Ramos (cell line): Measurements from ENCODE around the gene IQCC.

Experiments
- in situ Hi-C: fragments of 300-500 bp; cut with MboI; formaldehyde crosslinking; loops from one replicate; pipeline ENCODE4 v1.14.3; 2022; ENCODE audit warnings: low sequenced_read_pairs; ENCODE audit not compliant: unreplicated experiment

Gene IQCC

DNA sequence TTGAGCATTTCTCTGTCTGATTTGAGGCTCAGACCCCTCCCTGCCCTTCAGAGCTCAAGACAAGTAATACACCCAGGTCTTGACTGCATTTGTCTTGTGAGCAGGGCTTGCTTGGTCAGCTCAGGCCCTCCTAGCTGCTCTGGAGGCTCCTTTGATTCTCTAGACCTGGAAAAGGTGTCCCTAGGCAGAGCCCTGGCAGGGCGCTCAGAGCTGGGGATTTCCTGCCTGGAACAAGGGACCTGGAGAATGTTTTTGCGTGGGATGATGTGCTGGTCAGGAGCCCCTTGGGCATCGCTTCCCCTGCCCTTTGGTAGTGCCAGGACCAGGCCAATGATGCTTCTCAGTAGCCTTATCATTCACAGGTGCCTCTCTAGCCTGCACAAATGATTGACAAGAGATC, 9.9 kb upstream of the IQCC start:
- in situ Hi-C loops, result no loop called here

DNA sequence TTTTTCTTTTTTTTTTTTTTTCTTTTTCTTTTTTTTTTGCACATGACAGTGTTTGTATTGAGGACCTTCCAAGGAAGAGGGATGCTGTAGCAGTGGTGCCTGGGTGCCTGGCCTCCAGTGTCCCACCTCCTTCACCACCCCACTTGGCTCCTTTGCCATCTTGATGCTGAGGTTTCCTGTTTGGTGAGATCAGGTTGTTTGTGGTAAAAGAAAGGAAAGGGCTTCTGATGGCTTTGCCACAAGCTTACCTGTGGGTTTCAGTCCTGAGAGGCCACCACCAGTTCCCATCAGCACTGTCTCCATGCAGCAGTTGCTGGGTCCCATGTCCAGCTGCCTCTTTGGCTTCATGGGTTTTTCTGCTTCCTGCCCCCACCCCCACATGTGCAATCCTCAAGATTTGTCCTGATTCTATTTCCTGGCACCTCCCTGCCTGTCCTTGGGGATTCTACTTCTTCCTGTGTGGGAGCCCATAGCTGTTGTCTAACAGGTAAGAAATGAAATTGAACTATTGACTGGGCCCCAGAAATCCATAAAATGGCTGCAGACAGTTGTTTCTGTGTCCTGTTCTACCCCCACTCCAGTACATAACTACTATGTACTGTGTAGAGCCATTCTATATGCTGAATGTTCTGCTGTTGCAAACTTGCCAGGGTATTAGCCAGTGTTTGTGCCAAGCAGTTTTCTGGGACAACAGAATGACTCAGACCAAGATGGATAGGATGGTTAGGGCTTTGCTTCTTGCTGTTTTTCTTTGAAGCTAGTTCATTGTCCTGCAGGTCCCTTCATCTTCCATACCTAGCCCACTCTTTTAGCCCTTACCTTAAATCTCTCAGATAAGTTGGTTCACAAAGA, 9.3 kb upstream of the IQCC start:
- in situ Hi-C loops, result no loop called here

DNA sequence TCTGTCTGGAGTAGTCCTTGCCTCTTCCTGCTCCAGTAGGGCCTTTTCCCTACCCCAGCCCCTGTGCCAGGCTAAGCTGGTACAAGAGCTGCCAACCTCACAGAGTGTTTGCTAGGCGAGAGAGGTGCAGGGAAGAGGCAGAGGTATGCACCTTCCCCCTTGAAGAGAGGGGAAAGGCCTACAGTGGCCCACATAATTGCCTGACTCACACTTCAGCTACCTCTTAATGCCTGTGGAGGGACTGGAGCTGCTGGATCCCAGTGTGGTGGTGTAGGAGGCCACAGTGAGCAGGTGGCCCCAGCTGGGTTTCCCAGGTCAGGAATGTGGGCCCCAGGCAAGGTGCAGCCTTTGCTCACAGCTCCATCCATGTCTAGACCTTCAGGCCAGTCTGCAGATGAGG, 8.4 kb upstream of the IQCC start:
- in situ Hi-C loops, result no loop called here

DNA sequence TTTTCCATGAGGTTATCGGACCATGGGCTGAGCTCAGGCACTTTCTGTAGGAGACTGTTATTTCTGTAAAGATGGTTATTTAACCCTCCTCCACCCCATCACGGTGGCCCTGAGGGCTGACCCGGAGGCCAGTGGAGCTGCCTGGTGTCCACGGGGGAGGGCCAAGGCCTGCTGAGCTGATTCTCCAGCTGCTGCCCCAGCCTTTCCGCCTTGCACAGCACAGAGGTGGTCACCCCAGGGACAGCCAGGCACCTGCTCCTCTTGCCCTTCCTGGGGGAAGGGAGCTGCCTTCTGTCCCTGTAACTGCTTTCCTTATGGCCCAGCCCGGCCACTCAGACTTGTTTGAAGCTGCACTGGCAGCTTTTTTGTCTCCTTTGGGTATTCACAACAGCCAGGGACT, 7.6 kb upstream of the IQCC start:
- in situ Hi-C loops, result no loop called here

DNA sequence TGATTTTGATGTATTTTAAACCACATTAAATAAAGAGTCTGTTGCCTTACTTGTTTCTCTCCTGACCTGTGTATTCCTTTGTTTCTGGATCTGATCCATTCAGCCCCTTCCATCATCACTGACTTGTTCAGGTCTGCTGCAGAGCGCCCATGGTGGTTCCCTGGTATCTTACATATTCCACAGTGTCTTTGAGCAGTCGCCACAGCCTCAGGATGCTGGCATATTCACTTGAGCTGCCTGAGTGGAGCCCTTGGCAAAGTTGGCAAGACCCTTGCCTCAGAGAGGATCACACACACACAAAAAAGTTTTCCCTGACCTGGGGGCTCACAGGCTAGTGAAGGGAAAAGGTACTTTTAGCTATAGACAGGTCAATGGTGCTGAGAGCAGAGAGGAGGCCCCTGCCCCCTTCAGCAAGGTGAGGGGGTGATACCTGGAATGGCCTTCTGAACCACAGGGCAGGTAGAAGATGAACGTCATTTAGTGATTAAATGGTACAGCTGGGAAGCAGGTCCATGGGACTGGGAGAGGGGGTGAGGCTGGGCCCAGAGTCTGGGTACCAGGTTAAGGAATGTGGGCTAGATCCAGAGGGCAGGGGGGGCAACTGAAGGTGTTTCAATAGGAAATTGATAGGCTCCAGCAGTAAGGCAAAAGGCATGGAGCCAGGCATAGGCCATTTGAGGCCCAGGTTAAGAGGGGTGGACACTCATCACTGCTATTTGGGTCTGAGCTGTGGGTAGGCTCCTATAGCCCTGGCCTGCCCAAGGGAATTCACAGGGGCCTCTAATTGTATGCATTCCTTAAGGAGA, 7.0 kb upstream of the IQCC start:
- in situ Hi-C loops, result no loop called here

DNA sequence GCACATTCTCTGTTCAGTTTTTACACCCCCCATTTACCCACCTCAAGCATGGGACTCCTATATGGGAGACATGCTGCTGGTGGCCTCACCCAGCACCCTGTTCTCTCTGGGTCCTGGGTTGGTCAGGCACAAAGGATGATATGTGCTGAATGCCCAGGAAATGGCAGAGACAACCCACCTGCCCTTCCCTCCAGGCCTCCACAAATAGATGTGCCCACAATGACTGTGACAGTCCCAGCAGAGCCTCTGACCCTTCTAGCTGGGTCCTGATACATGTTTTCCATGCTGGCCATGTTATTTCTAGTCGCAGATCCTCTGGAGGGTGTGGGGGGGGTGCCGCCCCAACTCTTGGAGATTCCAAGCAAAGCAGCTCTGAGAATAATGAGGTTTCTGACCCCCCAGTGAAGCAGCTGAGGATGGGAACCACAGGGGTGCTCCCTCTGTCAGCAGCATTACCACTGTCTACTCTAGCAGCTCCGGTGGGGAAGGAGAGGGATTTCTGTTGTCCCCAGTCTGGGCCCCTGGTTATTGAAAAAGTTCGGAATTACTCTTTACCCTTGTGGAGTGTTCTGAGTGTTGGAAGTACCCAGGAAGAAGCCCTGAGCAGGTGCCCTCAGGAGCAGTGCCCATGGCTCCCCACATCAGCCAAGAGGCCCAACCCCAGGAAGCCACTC, 6.3 kb upstream of the IQCC start:
- in situ Hi-C loops, result no loop called here

DNA sequence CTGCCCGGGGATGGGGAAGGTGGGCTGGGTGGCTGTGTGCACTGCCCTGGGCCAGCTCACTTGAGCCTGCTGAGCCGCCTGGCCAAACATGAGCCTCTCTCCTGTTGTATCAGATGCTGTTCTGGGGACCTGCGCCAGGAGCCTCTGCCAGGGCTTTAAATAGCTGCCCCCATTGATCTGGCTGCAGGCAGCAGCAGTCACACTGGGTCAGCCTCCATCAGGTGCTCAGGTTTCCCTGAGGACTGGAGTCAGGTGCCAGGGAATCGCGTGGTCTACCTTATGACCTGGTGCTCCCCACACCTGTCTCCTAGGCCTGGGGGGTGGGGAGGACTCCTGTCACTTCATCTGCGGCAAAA, 5.8 kb upstream of the IQCC start:
- in situ Hi-C loops, result no loop called here

DNA sequence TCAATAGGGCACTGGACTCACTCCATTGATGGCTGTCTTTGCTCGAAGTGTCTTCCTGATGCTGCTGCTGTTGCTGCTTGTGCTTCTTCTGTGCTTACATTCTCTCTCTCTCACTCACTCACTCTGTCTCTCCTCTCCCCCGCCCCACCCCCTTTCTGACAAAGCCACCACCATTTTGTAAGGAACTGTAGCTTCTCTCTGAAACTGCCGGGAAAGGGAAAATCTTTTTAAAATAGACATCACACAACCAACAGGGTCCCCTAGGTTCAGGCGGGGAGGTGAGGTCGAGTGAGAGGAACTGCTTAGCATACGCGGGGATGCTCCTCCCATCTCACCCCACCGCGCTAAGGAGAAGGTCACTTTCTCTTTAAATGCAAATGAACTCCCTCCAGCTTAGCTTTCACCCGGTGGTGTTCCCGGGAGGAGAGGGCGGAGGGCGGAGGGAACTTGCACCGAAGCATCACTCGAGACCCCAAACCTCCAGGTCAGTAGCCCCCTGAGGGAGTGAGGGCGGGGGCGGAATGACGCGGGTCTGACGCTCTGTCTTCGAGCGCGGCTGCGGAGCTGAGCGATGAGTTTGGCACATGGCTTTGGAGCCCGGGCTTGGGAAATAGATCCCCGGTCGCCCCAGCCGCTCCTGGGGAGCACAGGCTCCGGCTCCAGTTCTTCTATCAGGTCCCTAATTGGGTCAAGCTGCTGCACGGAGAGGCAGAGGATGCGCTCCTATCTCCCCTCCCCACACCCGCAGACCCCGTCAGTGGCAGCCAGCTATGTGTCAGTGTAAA, 5.1 kb upstream of the IQCC start, which contains the start of gene CCDC28B:
Gene CCDC28B (plus strand): TSS at position 370 of the 785 bp plus-strand sequence. CDS start 1,341 bp downstream, outside the sequence.
- in situ Hi-C loops, result no loop called here

DNA sequence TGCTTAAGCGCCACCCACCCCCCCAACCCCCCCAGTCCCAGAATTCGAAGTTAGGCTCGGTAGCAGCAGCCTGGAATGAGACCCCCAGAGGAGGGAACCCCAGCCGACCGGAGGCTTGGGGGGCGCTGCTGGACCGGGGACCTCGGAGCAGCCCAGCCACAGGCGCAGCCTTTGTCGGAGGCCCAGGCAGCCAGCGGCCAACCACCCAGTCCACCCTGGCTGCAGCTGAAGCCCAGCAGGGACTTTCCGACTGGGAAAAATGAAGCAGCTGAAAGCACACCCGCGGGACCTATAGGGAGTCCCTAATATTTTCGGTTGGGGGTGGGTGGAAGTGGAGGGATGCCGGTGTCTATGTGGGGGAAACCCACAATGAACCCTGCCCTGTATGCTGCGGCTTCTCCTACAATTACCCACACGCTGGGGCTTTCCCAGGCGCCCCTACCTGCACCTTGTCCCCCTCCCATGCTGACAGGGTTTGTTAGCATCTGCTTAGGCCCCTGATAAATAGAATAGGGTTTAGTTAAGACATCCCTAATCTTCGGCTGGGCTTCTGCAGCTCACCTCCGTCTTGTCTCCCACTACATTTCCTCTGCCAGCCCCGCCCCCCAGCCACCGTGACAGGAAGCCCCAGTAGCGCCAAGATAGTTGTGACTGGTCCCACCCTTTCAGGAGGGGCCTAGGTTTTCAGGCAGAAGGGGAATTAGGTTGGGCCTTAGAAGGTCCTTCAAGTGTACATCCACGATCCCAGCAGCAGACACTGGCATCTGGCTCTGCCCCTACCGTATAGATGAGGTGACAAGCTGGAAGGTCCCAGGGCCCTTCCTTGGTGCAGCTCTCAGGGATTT, 4.2 kb upstream of the IQCC start:
- in situ Hi-C loops, result no loop called here

DNA sequence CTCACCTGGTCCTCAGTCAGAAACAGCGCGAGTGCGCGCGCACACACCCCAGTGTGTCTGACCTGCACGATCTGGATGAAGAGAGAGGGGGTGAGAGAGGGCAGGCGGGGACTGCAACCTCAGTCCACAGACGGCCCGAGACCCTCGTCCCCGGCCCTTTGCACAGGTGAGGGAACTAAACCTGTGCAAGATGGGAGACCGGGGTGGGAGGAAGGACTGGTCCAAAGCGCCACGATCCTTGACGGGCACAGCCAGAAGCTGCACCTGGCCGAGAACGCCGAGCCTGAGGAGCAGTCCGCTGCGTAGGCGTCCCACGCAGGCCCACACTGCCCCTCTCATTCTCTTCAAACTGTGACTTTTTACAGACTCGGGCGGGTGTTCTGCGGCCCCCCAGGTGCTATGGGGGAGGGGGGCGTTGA, 519 bp upstream of the IQCC start:
- in situ Hi-C loops, result no loop called here

DNA sequence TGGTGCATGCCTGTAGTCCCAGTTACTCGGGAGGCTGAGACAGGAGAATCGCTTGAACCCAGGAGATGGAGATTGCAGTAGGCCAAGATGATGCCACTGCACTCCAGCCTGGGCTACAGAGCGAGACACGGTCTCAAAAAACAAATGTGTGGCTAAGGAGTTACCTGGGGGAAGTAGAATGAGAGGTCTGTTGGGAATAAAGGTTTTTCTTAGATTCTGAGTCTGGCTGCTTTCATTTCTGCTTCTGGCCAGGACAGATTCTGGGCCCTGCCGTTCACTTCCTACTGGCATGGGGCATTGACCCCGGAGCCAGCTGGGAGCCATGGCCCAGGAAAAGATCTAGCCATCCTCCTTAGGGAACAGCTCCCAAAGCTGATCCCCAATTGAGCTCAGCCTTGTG, 3.0 kb downstream of the IQCC start:
- in situ Hi-C loops, result no loop called here

DNA sequence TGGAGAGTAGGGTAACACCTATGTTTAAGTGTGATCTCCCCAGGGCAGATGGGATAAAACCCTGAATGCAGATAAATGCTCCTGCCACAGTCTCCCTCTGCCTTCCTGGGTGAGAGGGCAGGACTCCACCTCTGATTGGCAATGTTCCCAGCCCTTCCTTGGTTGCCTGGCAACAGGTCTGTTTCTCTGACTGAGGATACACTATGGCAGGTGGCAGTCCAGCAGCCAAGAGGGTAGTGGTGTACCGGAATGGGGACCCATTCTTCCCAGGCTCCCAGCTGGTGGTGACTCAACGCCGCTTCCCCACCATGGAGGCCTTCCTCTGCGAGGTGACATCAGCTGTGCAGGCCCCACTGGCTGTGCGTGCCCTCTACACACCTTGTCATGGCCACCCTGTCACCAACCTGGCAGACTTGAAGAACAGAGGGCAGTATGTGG, 3.4 kb downstream of the IQCC start, which contains the start of gene DCDC2B:
Gene DCDC2B (plus strand): TSS at position 199 of the 438 bp plus-strand sequence. CDS start 5 bp downstream, at position 204.
- in situ Hi-C loops, result no loop called here

DNA sequence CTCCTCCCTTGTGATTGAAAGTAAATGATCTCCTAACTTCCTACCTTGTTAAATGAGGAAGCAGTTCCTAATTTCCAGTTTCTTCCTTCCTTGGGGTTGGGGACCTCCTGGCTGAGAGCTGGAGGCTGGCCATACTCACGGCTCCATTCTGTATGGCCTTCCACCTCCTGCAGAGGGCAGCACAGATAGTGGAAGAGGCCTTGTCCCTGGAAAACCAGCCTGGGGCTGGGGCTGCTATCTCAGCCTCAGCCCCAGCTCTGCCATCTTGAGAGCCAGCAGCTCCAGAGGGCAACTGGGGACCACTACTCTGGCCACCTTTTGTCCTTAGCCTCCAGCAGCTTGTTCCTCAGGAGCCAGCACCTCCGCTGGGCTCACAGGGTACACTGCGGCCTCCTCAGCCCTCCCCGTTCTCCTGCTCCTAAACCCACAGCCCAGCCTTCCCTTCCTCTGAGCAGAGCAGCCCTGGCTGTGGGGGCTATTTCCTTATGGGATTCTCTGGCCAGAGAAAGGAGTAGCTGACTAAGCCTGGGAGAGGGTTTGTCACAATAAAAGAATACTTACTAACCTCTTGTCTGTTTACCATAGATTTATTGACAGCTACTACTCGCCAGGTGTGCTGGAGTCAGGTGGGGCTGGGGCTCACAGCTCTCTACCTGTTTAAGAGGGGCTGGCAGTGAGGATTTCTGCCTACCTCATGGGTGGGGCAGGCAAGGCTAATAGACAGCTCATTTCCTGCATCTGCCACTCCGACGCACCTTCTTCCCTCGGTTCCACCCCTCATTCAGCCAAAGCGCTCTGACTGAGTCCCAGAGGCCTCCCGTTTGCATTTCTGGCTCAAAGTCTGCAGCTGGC, 10.4 kb downstream of the IQCC start:
- in situ Hi-C loops, result loop anchor here (5.0 to 10.0 kb wide), 2 partner anchors 109 to 196 kb away; no protein-coding TSS in a partner anchor

DNA sequence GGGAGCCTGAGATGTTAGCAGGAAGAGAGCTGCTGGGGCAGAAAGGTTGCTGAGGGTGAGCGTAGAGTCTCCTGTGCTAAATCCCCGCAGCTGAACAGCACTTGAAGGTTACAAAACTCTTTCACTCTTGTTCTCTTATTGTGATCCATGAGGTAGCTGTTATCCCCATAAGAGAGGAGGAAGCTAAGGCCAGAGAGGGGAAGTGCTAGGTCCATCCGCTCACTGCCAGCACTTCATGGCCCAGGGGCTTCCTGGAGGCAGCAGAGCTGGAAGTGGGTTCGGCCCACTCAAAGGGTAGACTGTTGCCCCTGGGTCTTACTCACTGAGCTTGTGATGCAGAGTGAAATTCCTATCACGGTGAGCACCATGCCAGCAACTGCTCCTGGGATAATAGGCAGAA, 11.1 kb downstream of the IQCC start:
- in situ Hi-C loops, result loop anchor here (5.0 to 10.0 kb wide), 2 partner anchors 108 to 196 kb away; no protein-coding TSS in a partner anchor

DNA sequence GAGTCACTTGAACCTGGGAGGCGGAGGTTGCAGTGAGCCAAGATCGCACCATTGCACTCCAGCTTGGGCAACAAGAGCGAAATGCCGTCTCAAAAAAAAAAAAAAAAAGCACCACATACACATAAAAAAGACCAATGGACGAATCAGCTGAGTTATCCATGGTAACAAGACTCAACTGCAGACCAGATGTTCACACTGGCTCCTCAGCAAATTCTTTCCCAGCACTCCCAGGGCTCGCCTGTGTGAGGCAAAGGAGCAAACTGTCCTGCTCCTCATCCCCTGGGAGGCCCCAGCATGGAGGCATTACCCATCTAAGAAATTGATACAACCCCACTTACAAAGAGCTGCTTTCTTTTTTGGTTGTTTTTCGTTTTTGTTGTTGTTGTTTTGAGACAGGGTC, 13.6 kb downstream of the IQCC start:
- in situ Hi-C loops, result loop anchor here (5.0 to 10.0 kb wide), 2 partner anchors 106 to 193 kb away; no protein-coding TSS in a partner anchor

DNA sequence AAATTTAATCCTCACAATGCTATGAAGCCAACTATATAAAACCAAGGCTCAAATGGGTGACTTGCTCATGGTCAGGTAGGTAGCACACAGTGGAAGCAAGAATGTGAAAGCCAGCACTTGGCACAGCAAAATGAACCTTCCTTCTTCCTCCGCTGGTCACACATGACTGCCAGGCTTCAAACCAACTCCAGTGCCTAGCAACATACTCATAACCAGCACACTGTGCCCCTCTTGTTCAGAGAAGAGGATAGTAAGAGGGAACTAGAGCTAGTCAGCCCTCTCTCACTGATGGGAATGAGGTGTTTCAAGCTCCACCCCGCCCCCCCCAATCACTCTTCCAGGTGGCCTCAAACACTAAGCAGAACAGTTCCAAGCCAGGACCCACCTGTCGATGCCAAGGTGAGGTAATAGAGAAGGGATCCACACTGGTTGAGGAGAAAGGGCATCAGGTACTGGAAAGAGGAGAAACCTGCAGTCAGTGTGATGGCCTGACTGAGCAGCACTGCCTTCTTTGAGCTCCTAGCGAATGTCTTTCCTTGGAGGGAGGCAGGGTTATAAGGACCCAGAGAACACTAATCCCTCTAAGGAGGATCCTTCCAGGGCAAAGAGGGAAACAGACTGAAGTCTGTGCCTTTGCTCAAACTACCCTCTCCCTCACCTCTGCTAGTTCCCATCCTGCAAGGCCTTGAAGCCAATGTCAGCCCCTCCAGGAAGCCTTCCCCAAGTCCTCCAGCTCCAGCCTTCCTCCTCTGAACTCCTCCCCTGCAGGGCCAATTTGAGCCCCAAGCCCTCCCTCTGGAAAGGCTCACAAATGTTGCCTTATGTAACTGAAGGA, 15.5 kb downstream of the IQCC start:
- in situ Hi-C loops, result no loop called here

DNA sequence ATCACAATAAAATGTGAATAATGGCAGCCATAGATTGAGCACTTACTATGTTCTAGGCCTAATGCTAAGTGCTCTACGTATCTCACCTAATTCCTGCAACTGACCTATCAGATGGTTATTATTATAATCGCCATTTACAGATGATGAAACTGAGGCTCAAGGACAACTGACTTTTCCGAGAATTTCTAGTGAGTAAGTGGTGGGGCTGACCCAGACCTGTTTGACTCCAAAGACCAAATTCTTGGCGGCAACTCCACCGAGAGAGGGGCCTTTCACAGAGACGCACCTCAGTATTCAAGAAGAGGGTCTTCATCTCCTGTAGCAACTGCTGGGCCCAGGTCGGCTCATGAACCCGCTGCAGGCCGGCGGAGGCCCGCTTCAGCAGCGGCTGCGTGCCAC, 16.1 kb downstream of the IQCC start:
- in situ Hi-C loops, result no loop called here
